NCI-H1048 (cell line): ENCODE measurements around the gene GNAI1.
"Not testable (repeated sequence)": the region's sequence is repeated elsewhere in the genome, so short reads cannot be mapped to it uniquely, and the experiment has no call there.

Source experiments
- DNase-seq: peaks from one replicate; lab custom pipeline; 2025; lab: John Stamatoyannopoulos, UW

Gene GNAI1

GRCh38 chr7:80132594-80132993, 2.0 kb upstream of the GNAI1 start:
- DNase-seq, result no peak

GRCh38 chr7:80133361-80134114, 1.1 kb upstream of the GNAI1 start:
- no peak for DNase-seq

GRCh38 chr7:80134115-80134535, 506 bp upstream of the GNAI1 start:
- DNase-seq, result no peak

GRCh38 chr7:80135309-80136104, 876 bp downstream of the GNAI1 start:
- no peak for DNase-seq

- no peak for DNase-seq
Measured at GRCh38 chr7:80136261-80137055, 1.8 kb downstream of the GNAI1 start.

GRCh38 chr7:80137410-80137809, 2.8 kb downstream of the GNAI1 start:
- DNase-seq, result no peak

- DNase-seq, result no peak
Measured at GRCh38 chr7:80139236-80139635, 4.6 kb downstream of the GNAI1 start.

- DNase-seq, result no peak
Measured at GRCh38 chr7:80140388-80140787, 5.8 kb downstream of the GNAI1 start.

- DNase-seq, result no peak
Measured at GRCh38 chr7:80141376-80141775, 6.7 kb downstream of the GNAI1 start.

GRCh38 chr7:80142853-80143580, 8.4 kb downstream of the GNAI1 start:
- DNase-seq, result no peak

GRCh38 chr7:80145780-80146422, 11.3 kb downstream of the GNAI1 start:
- no peak for DNase-seq

- no peak for DNase-seq
Measured at GRCh38 chr7:80146545-80147182, 12.0 kb downstream of the GNAI1 start.

GRCh38 chr7:80147543-80148391, 13.1 kb downstream of the GNAI1 start:
- no peak for DNase-seq

GRCh38 chr7:80150611-80151273, 16.1 kb downstream of the GNAI1 start:
- no peak for DNase-seq

- no peak for DNase-seq
Measured at GRCh38 chr7:80151274-80151665, 16.6 kb downstream of the GNAI1 start.

- no peak for DNase-seq
Measured at GRCh38 chr7:80153446-80153845, 18.8 kb downstream of the GNAI1 start.

GRCh38 chr7:80154656-80155333, 20.2 kb downstream of the GNAI1 start:
- no peak for DNase-seq

GRCh38 chr7:80155374-80155773, 20.7 kb downstream of the GNAI1 start:
- DNase-seq, result no peak

- DNase-seq, result not testable (repeated sequence)
Measured at GRCh38 chr7:80157770-80158169, 23.1 kb downstream of the GNAI1 start.
